GM23338 (cell line): Measurements from ENCODE around the gene PROS1.
"Not testable (repeated sequence)": the region's sequence is repeated elsewhere in the genome, so short reads cannot be mapped to it uniquely, and the experiment has no call there.

Source experiments
- CTCF ChIP-seq, 2 experiments: fragments of 200-600 bp in 1 of 2; sonication (generic) in 1 of 2; conservative IDR thresholded peaks; 2 replicates each; pipeline versions ENCODE4 v1.5.1 to v1.6.1; 2016 to 2017; ENCODE audit warnings: antibody characterized with exemption in 2 of 2, low read depth in 2 of 2, mild to moderate bottlenecking in 2 of 2, moderate library complexity in 1 of 2
- EZH2 ChIP-seq: fragments of 200-600 bp; sonication (generic); IDR thresholded peaks from one replicate; pipeline ENCODE4 v1.8.0; 2017; ENCODE audit warnings: antibody characterized with exemption, mild to moderate bottlenecking, low read depth; ENCODE audit not compliant: unreplicated experiment
- EZH2phosphoT487 ChIP-seq: fragments of 200-600 bp; sonication (generic); IDR thresholded peaks from one replicate; pipeline ENCODE4 v1.8.1; 2018; ENCODE audit warnings: antibody characterized with exemption; ENCODE audit not compliant: unreplicated experiment
- TF ChIP-seq, protein P1 (sequence below): fragments of 250-450 bp; sonication (Bioruptor Pico); IDR thresholded peaks from 2 replicates; pipeline ENCODE4 v1.5.0; 2020; ENCODE audit warnings: mild to moderate bottlenecking, moderate library complexity
- TF ChIP-seq, protein P2 (sequence below): IDR thresholded peaks from one replicate; pipeline ENCODE4 v1.6.1; 2018; ENCODE audit warnings: antibody characterized with exemption; ENCODE audit not compliant: unreplicated experiment

- not testable (repeated sequence) for TF ChIP-seq CTCF (conservative IDR thresholded peaks at IDR 0.05; ENCODE audit: low read depth in 2 of 2); EZH2; EZH2phosphoT487
- TF ChIP-seq, protein P1, sequence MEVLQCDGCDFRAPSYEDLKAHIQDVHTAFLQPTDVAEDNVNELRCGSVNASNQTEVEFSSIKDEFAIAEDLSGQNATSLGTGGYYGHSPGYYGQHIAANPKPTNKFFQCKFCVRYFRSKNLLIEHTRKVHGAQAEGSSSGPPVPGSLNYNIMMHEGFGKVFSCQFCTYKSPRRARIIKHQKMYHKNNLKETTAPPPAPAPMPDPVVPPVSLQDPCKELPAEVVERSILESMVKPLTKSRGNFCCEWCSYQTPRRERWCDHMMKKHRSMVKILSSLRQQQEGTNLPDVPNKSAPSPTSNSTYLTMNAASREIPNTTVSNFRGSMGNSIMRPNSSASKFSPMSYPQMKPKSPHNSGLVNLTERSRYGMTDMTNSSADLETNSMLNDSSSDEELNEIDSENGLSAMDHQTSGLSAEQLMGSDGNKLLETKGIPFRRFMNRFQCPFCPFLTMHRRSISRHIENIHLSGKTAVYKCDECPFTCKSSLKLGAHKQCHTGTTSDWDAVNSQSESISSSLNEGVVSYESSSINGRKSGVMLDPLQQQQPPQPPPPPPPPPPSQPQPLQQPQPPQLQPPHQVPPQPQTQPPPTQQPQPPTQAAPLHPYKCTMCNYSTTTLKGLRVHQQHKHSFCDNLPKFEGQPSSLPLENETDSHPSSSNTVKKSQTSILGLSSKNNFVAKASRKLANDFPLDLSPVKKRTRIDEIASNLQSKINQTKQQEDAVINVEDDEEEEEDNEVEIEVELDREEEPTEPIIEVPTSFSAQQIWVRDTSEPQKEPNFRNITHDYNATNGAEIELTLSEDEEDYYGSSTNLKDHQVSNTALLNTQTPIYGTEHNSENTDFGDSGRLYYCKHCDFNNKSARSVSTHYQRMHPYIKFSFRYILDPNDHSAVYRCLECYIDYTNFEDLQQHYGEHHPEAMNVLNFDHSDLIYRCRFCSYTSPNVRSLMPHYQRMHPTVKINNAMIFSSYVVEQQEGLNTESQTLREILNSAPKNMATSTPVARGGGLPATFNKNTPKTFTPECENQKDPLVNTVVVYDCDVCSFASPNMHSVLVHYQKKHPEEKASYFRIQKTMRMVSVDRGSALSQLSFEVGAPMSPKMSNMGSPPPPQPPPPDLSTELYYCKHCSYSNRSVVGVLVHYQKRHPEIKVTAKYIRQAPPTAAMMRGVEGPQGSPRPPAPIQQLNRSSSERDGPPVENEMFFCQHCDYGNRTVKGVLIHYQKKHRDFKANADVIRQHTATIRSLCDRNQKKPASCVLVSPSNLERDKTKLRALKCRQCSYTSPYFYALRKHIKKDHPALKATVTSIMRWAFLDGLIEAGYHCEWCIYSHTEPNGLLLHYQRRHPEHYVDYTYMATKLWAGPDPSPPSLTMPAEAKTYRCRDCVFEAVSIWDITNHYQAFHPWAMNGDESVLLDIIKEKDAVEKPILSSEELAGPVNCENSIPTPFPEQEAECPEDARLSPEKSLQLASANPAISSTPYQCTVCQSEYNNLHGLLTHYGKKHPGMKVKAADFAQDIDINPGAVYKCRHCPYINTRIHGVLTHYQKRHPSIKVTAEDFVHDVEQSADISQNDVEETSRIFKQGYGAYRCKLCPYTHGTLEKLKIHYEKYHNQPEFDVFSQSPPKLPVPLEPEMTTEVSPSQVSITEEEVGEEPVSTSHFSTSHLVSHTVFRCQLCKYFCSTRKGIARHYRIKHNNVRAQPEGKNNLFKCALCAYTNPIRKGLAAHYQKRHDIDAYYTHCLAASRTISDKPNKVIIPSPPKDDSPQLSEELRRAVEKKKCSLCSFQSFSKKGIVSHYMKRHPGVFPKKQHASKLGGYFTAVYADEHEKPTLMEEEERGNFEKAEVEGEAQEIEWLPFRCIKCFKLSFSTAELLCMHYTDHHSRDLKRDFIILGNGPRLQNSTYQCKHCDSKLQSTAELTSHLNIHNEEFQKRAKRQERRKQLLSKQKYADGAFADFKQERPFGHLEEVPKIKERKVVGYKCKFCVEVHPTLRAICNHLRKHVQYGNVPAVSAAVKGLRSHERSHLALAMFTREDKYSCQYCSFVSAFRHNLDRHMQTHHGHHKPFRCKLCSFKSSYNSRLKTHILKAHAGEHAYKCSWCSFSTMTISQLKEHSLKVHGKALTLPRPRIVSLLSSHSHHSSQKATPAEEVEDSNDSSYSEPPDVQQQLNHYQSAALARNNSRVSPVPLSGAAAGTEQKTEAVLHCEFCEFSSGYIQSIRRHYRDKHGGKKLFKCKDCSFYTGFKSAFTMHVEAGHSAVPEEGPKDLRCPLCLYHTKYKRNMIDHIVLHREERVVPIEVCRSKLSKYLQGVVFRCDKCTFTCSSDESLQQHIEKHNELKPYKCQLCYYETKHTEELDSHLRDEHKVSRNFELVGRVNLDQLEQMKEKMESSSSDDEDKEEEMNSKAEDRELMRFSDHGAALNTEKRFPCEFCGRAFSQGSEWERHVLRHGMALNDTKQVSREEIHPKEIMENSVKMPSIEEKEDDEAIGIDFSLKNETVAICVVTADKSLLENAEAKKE (CRISPR knock-in tag): not testable (repeated sequence)
- TF ChIP-seq, protein P2, sequence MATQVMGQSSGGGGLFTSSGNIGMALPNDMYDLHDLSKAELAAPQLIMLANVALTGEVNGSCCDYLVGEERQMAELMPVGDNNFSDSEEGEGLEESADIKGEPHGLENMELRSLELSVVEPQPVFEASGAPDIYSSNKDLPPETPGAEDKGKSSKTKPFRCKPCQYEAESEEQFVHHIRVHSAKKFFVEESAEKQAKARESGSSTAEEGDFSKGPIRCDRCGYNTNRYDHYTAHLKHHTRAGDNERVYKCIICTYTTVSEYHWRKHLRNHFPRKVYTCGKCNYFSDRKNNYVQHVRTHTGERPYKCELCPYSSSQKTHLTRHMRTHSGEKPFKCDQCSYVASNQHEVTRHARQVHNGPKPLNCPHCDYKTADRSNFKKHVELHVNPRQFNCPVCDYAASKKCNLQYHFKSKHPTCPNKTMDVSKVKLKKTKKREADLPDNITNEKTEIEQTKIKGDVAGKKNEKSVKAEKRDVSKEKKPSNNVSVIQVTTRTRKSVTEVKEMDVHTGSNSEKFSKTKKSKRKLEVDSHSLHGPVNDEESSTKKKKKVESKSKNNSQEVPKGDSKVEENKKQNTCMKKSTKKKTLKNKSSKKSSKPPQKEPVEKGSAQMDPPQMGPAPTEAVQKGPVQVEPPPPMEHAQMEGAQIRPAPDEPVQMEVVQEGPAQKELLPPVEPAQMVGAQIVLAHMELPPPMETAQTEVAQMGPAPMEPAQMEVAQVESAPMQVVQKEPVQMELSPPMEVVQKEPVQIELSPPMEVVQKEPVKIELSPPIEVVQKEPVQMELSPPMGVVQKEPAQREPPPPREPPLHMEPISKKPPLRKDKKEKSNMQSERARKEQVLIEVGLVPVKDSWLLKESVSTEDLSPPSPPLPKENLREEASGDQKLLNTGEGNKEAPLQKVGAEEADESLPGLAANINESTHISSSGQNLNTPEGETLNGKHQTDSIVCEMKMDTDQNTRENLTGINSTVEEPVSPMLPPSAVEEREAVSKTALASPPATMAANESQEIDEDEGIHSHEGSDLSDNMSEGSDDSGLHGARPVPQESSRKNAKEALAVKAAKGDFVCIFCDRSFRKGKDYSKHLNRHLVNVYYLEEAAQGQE: not testable (repeated sequence)
These were observed 134.5 kb downstream of the PROS1 start for GRCh38 chr3:93839193-93839592.
